Liver (tissue), 3 donors: ENCODE data around the gene P4HB.

Source experiments
- ATF3 ChIP-seq: IDR thresholded peaks from 2 replicates; pipeline ENCODE4 v1.6.1; 2016; ENCODE audit warnings: antibody characterized with exemption
- CTCF ChIP-seq: fragments of 150-350 bp; IDR thresholded peaks from 2 replicates; pipeline ENCODE4 v1.5.1; 2017; ENCODE audit warnings: improper control_type of control experiment, low read depth, low read length; ENCODE audit not compliant: missing input control
- EGR1 ChIP-seq, 2 donors: IDR thresholded peaks; 2 replicates each; pipeline ENCODE4 v1.6.1; 2016 to 2018; ENCODE audit warnings: antibody characterized with exemption in 2 of 2, low read depth in 2 of 2
- HNF4G ChIP-seq: IDR thresholded peaks from 2 replicates; pipeline ENCODE4 v1.6.1; 2016; ENCODE audit warnings: antibody characterized with exemption
- RAD21 ChIP-seq, 2 donors: IDR thresholded peaks; 2 replicates each; pipeline ENCODE4 v1.6.1; 2016; ENCODE audit warnings: antibody characterized with exemption in 2 of 2, mild to moderate bottlenecking in 2 of 2
- RXRA ChIP-seq, 2 donors: IDR thresholded peaks; 2 replicates each; pipeline ENCODE4 v1.6.1; 2017 to 2018; ENCODE audit warnings: antibody characterized with exemption in 2 of 2, mild to moderate bottlenecking in 1 of 2
- ZBTB33 ChIP-seq: IDR thresholded peaks from 2 replicates; pipeline ENCODE4 v1.6.1; 2016; ENCODE audit warnings: antibody characterized with exemption
- donor health status: healthy.
- donor health status: healthy.

GRCh38 chr17:81869221-81870130 is 9.1 kb upstream of the P4HB start:
- TF ChIP-seq CTCF (peak; percentile 70), ATF3 (no peak), RAD21 (IDR thresholded peaks at IDR 0.05) (peak in 1 of 2 donors; percentile 54), HNF4G (no peak), ZBTB33 (no peak), EGR1 (IDR thresholded peaks at IDR 0.05; ENCODE audit: low read depth in 2 of 2) (no peak), RXRA (IDR thresholded peaks at IDR 0.05) (no peak)
